H1 (cell line): ENCODE measurements around the gene MORN5. TPM values are rescaled to one million over a fixed set of nuclear protein-coding genes. Genes with fewer than 3 reads are reported as not detected.

ENCODE experiments used
- CTCF ChIA-PET: fragments of 300-600 bp; sonication (Branson Sonifier 250); formaldehyde crosslinking; loops from one replicate; lab custom pipeline; 2021; ENCODE audit not compliant: partially characterized antibody; lab: Charles Lee
- POLR2A ChIA-PET: fragments of 300-600 bp; sonication (Branson Sonifier 250); formaldehyde crosslinking; loops from one replicate; lab custom pipeline; 2021; ENCODE audit warnings: inconsistent platforms; ENCODE audit not compliant: partially characterized antibody; lab: Charles Lee
- DNase-seq, 2 experiments: peaks; one replicate each; pipeline versions ENCODE4 v3.0.0 to v3.0.0-alpha.2; 2010 to 2022; ENCODE audit warnings: low spot score in 2 of 2, low read depth in 1 of 2, mixed read lengths in 1 of 2
- FAIRE-seq: peaks from 2 replicates; lab custom pipeline; 2011; peaks lifted over from hg19 to GRCh38; lab: Jason Lieb, UNC
- H2AFZ ChIP-seq: 2 replicates; pipeline ENCODE4 v1.8.1; 2012; ENCODE audit warnings: low read length, inconsistent platforms
- H2AK5ac ChIP-seq: 2 replicates; pipeline ENCODE4 v1.6.1; 2013; ENCODE audit warnings: low read depth, low read length
- H2BK120ac ChIP-seq: replicated peaks from 2 replicates; pipeline ENCODE3; 2013; ENCODE audit warnings: low read depth, low read length, inconsistent platforms
- H2BK12ac ChIP-seq: 2 replicates; pipeline ENCODE4 v1.6.1; 2013; ENCODE audit warnings: low read depth, low read length
- H2BK15ac ChIP-seq: 2 replicates; pipeline ENCODE4 v1.6.1; 2013; ENCODE audit warnings: low read length
- H2BK20ac ChIP-seq: 2 replicates; pipeline ENCODE4 v1.6.1; 2013; ENCODE audit warnings: low read length
- H2BK5ac ChIP-seq: 2 replicates; pipeline ENCODE4 v1.6.1; 2013; ENCODE audit warnings: low read depth, low read length
- H3K14ac ChIP-seq: 2 replicates; pipeline ENCODE4 v1.6.1; 2013; ENCODE audit warnings: inconsistent platforms; ENCODE audit not compliant: insufficient read length
- H3K18ac ChIP-seq: 2 replicates; pipeline ENCODE4 v1.6.1; 2013; ENCODE audit warnings: low read length; ENCODE audit errors: extremely low read depth
- H3K23ac ChIP-seq: 2 replicates; pipeline ENCODE4 v1.6.1; 2013; ENCODE audit warnings: inconsistent platforms; ENCODE audit not compliant: insufficient read length
- H3K23me2 ChIP-seq: 2 replicates; pipeline ENCODE4 v1.6.1; 2013; ENCODE audit warnings: low read depth, low read length
- H3K27ac ChIP-seq: 2 replicates; pipeline ENCODE4 v1.6.1; 2011; ENCODE audit warnings: low read depth, low read length, inconsistent platforms
- H3K27me3 ChIP-seq, 4 experiments: replicated peaks in 1 of 4; 1 replicate in 1 of 4; 2 replicates in 3 of 4; pipeline versions ENCODE4 v1.6.1 to v1.8.1; 2011 to 2013; ENCODE audit warnings: low read length in 3 of 4, mild to moderate bottlenecking in 3 of 4, inconsistent platforms in 2 of 4, mixed read lengths in 2 of 4, moderate library complexity in 1 of 4; ENCODE audit not compliant: control insufficient read depth in 3 of 4, insufficient read depth in 3 of 4; ENCODE audit errors: extremely low read depth in 1 of 4
- H3K36me3 ChIP-seq, 4 experiments: 2 replicates each; pipeline versions ENCODE4 v1.6.1 to v1.8.1; 2011 to 2013; ENCODE audit warnings: mild to moderate bottlenecking in 4 of 4, low read length in 3 of 4, moderate library complexity in 2 of 4, control low read depth in 1 of 4, inconsistent platforms in 1 of 4; ENCODE audit not compliant: insufficient read depth in 4 of 4, control insufficient read depth in 2 of 4
- H3K4ac ChIP-seq: replicated peaks from 2 replicates; pipeline ENCODE3; 2013; ENCODE audit warnings: low read length, low read depth, mixed read lengths, inconsistent platforms; ENCODE audit not compliant: insufficient read length
- H3K4me1 ChIP-seq, 4 experiments: replicated peaks in 1 of 4; 1 replicate in 1 of 4; 2 replicates in 3 of 4; pipeline versions ENCODE4 v1.6.1 to v1.8.1; 2011 to 2013; ENCODE audit warnings: low read length in 3 of 4, inconsistent platforms in 2 of 4, mixed read lengths in 1 of 4; ENCODE audit not compliant: insufficient read depth in 4 of 4, control insufficient read depth in 3 of 4
- H3K4me2 ChIP-seq, 2 experiments: 2 replicates each; pipeline versions ENCODE4 v1.6.1 to v1.8.1; 2011 to 2013; ENCODE audit warnings: low read depth in 2 of 2, low read length in 2 of 2, control low read depth in 1 of 2, inconsistent platforms in 1 of 2, mild to moderate bottlenecking in 1 of 2; ENCODE audit not compliant: insufficient read depth in 1 of 2
- H3K4me3 ChIP-seq, 4 experiments: fragments of 200-600, 300-600 bp in 1 of 4; sonication (generic), shearing (Covaris generic), sonication (Bioruptor Twin) in 1 of 4; 2 replicates each; pipeline versions ENCODE4 v1.5.1 to v1.8.1; 2011 to 2016; ENCODE audit warnings: low read length in 4 of 4, low read depth in 3 of 4, control low read depth in 2 of 4, inconsistent platforms in 2 of 4, mild to moderate bottlenecking in 2 of 4, mixed read lengths in 1 of 4, moderate library complexity in 1 of 4; ENCODE audit not compliant: insufficient read depth in 2 of 4; ENCODE audit errors: extremely low read depth in 1 of 4
- H3K56ac ChIP-seq: replicated peaks from 2 replicates; pipeline ENCODE3; 2013; ENCODE audit warnings: low read depth, mild to moderate bottlenecking, mixed read lengths, low read length, inconsistent platforms; ENCODE audit not compliant: insufficient read length
- H3K79me1 ChIP-seq: 2 replicates; pipeline ENCODE4 v1.6.1; 2013; ENCODE audit warnings: low read depth, low read length, control low read depth
- H3K79me2 ChIP-seq, 2 experiments: 2 replicates each; pipeline versions ENCODE4 v1.6.1 to v1.8.1; 2012 to 2013; ENCODE audit warnings: low read length in 2 of 2, mild to moderate bottlenecking in 2 of 2, inconsistent platforms in 1 of 2; ENCODE audit not compliant: insufficient read depth in 2 of 2, control insufficient read depth in 1 of 2
- H3K9ac ChIP-seq, 4 experiments: replicated peaks in 1 of 4; 1 replicate in 1 of 4; 2 replicates in 3 of 4; pipeline versions ENCODE4 v1.6.1 to v1.8.1; 2011 to 2013; ENCODE audit warnings: low read depth in 3 of 4, low read length in 3 of 4, control low read depth in 2 of 4, mild to moderate bottlenecking in 2 of 4, moderate library complexity in 2 of 4, inconsistent platforms in 1 of 4; ENCODE audit errors: extremely low read depth in 1 of 4
- H3K9me3 ChIP-seq, 2 experiments: 2 replicates each; pipeline versions ENCODE4 v1.6.1 to v1.8.1; 2012 to 2013; ENCODE audit warnings: mild to moderate bottlenecking in 2 of 2, moderate library complexity in 2 of 2, control low read depth in 1 of 2, inconsistent platforms in 1 of 2, low read depth in 1 of 2, low read length in 1 of 2, mixed read lengths in 1 of 2; ENCODE audit not compliant: insufficient read depth in 2 of 2
- H4K20me1 ChIP-seq, 2 experiments: replicated peaks in 1 of 2; 2 replicates each; pipeline versions ENCODE3 to v1.8.1; 2011 to 2013; ENCODE audit warnings: inconsistent platforms in 2 of 2, low read length in 2 of 2, mild to moderate bottlenecking in 1 of 2; ENCODE audit not compliant: insufficient read depth in 2 of 2, control insufficient read depth in 1 of 2
- H4K5ac ChIP-seq: 2 replicates; pipeline ENCODE4 v1.6.1; 2013; ENCODE audit warnings: low read length, low read depth, mixed read lengths, inconsistent platforms; ENCODE audit not compliant: insufficient read length
- H4K8ac ChIP-seq: 2 replicates; pipeline ENCODE4 v1.8.0; 2013; ENCODE audit warnings: mild to moderate bottlenecking, moderate library complexity, low read length, inconsistent platforms; ENCODE audit not compliant: insufficient read depth; ENCODE audit errors: extremely low read depth
- H4K91ac ChIP-seq: replicated peaks from 2 replicates; pipeline ENCODE3; 2013; ENCODE audit warnings: low read length, mixed read lengths, inconsistent platforms; ENCODE audit not compliant: insufficient read length
- CHD2 ChIP-seq: IDR thresholded peaks from 2 replicates; pipeline ENCODE4 v1.6.1; 2012; ENCODE audit warnings: low read length, improper control_type of control experiment
- EZH2 ChIP-seq: fragments of 200-600 bp; sonication (generic); IDR thresholded peaks from 2 replicates; pipeline ENCODE4 v1.7.1; 2012; ENCODE audit warnings: low read depth, mild to moderate bottlenecking, moderate library complexity, low read length, inconsistent platforms; ENCODE audit not compliant: severe bottlenecking
- GABPA ChIP-seq: IDR thresholded peaks from 2 replicates; pipeline ENCODE4 v1.6.1; 2011; ENCODE audit warnings: mild to moderate bottlenecking, low read length, moderate library complexity, borderline replicate concordance; ENCODE audit not compliant: insufficient read depth
- KDM5A ChIP-seq: fragments of 200-600 bp; IDR thresholded peaks from 2 replicates; pipeline ENCODE4 v1.7.1; 2012; ENCODE audit warnings: mild to moderate bottlenecking, low read length, inconsistent platforms, mixed read lengths
- POLR2AphosphoS5 ChIP-seq: IDR thresholded peaks from 2 replicates; pipeline ENCODE4 v1.6.1; 2011; ENCODE audit warnings: low read depth, low read length
- POU5F1 ChIP-seq: IDR thresholded peaks from 2 replicates; pipeline ENCODE4 v1.6.1; 2011; ENCODE audit warnings: low read depth, mild to moderate bottlenecking, low read length, moderate library complexity
- SRF ChIP-seq: IDR thresholded peaks from 2 replicates; pipeline ENCODE4 v1.6.1; 2011; ENCODE audit warnings: mild to moderate bottlenecking, low read depth, low read length, moderate library complexity
- SUZ12 ChIP-seq: fragments of 200-600 bp; sonication (generic); IDR thresholded peaks from 2 replicates; pipeline ENCODE4 v1.6.1; 2012; ENCODE audit warnings: mild to moderate bottlenecking, inconsistent platforms, low read length, moderate library complexity, mixed read lengths
- TBP ChIP-seq: IDR thresholded peaks from 2 replicates; pipeline ENCODE4 v1.6.1; 2011; ENCODE audit warnings: low read depth, low read length, improper control_type of control experiment
- TCF12 ChIP-seq: IDR thresholded peaks from 2 replicates; pipeline ENCODE4 v1.6.1; 2011; ENCODE audit warnings: low read depth, mild to moderate bottlenecking, low read length
- ZNF274 ChIP-seq: IDR thresholded peaks from 2 replicates; pipeline ENCODE4 v1.7.0; 2012; ENCODE audit warnings: low read length, borderline replicate concordance; ENCODE audit errors: extremely low read depth
- WGBS, 2 experiments: shearing (Covaris generic) in 1 of 2; methylation state at CpG; one replicate each; pipeline versions ENCODE4 v1.1.6 to v1.1.7; 2013 to 2015; ENCODE audit warnings: low lambda C conversion rate in 2 of 2, mixed read lengths in 2 of 2, inconsistent platforms in 1 of 2, low coverage in 1 of 2, missing lambda C conversion rate in 1 of 2; ENCODE audit not compliant: insufficient replicate concordance in 2 of 2, insufficient coverage in 1 of 2, insufficient read length in 1 of 2; ENCODE audit errors: extremely low coverage in 1 of 2, missing lambda C conversion rate in 1 of 2; 5-methylcytosine and 5-hydroxymethylcytosine counted together
- polyA plus RNA-seq, 7 experiments: library from polyadenylated mRNA; depleted of rRNA in 3 of 7; stranded (reverse) in 5 of 7; unstranded in 2 of 7; fragments of >200 nt in 5 of 7; fragments of 200-250 nt in 2 of 7; gene quantifications; 1 replicate in 5 of 7; 2 replicates in 1 of 7; 4 replicates in 1 of 7; pipeline versions ENCODE4 v1.2.1 to v1.2.3, GENCODE V29; 2011 to 2013; ENCODE audit warnings: missing spikeins in 2 of 7, mixed read lengths in 2 of 7
- total RNA-seq: library from RNA; stranded (reverse); fragmentation: NEBNext Ultra II Directional; extraction: Animal tissue kit (Norgen Biotek cat#: 25700); gene quantifications from 2 replicates; pipeline ENCODE4 v1.2.1, GENCODE V29; 2021
- TF ChIP-seq, protein P1 (sequence below): IDR thresholded peaks from 2 replicates; pipeline ENCODE4 v1.6.1; 2012; ENCODE audit warnings: inconsistent platforms
- TF ChIP-seq, protein P2 (sequence below): IDR thresholded peaks from 2 replicates; pipeline ENCODE4 v1.6.1; 2012; ENCODE audit warnings: inconsistent platforms

The MORN5 gene
- total and polyA plus RNA-seq, 2 of the 8 experiments (the other 6 are each of a cell fraction or from before 2014, with no cell fraction given), result not detected

DNA sequence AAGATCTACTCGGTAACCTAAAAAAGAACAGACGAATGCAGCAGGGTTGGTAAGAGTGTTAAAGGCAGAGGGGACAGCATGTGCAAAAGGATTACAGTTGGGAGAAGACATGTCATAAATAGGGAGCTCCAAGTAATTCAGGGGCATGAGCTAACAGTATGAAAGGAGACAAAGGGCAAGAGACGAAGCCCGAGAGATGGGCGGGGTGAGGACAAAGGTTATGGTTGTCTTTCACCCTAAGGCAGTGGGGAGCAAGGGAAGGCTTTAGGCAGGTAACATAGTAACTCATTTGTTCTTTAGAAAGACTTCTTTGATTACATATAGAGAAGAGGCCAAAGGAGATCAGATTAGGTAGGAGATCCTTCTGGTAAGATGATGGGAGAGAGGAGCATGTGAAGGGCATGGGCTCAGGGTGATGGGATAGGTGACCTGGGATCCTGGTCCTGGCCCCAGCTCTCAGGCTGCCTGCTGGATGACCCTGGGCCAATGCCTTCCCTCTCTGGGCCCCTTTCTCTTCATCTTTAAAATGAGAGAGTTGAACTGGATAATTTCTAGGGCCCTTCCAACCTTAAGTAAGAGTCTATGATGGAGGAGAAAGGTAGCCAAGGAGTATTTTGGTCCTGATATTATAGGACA, 19.5 kb downstream of the MORN5 start:
- no peak overlapping the region for H3K56ac ChIP-seq
- 93% methylated on average over 5 of the region's 5 CpGs; no CpG with 5 or more reads in 1 of the 2 experiments for WGBS, 2 experiments
- H2AFZ ChIP-seq, result no peak overlapping the region
- no peak overlapping the region for H3K14ac ChIP-seq
- no peak overlapping the region for H2BK5ac ChIP-seq
- no peak overlapping the region for H3K9ac ChIP-seq
- FAIRE-seq, result no peak
- no peak overlapping the region for H3K4me2 ChIP-seq
- ChIA-PET POLR2A (no interaction called here), CTCF (interaction anchor here (1.1 to 1.6 kb wide), 3 partner anchors 9 to 57 kb away, joined by 4 read pairs; no protein-coding TSS in a partner anchor)
- H3K18ac ChIP-seq, result no peak overlapping the region
- H3K36me3 ChIP-seq, result no peaks in the 10 kb centered on the region
- H2BK120ac ChIP-seq, result no peak overlapping the region
- no peaks in the 10 kb centered on the region; a peak in 1 of 7 replicates for H3K4me1 ChIP-seq
- H3K23me2 ChIP-seq, result no peaks in the 10 kb centered on the region
- no peak overlapping the region for H2AK5ac ChIP-seq
- no peak overlapping the region for H4K91ac ChIP-seq
- H3K4me3 ChIP-seq, result no peak overlapping the region
- DNase-seq, result no peak
- H3K4ac ChIP-seq, result no peak overlapping the region
- H3K79me1 ChIP-seq, result no peaks in the 10 kb centered on the region
- H3K9me3 ChIP-seq, result no peaks in the 10 kb centered on the region
- no peaks in the 10 kb centered on the region for H4K20me1 ChIP-seq
- no peak overlapping the region for H2BK20ac ChIP-seq
- no peaks in the 10 kb centered on the region for H3K79me2 ChIP-seq
- H3K27ac ChIP-seq, result no peak overlapping the region
- no peak overlapping the region for H4K8ac ChIP-seq
- H2BK15ac ChIP-seq, result no peak overlapping the region
- H3K27me3 ChIP-seq, result peaks cover 0 to 2% (median under 1%) of the 10 kb centered on the region in 4 experiments; a peak in 1 of 7 replicates
- no peak overlapping the region for H2BK12ac ChIP-seq
- no peak overlapping the region for H3K23ac ChIP-seq
- no peak overlapping the region for H4K5ac ChIP-seq
- TF ChIP-seq SUZ12 (no peak), EZH2 (no peak), TCF12 (no peak), KDM5A (no peak), ZNF274 (no peak), POU5F1 (no peak), POLR2AphosphoS5 (no peak), GABPA (no peak), CHD2 (no peak), SRF (no peak), TBP (no peak)
- TF ChIP-seq, protein P1, sequence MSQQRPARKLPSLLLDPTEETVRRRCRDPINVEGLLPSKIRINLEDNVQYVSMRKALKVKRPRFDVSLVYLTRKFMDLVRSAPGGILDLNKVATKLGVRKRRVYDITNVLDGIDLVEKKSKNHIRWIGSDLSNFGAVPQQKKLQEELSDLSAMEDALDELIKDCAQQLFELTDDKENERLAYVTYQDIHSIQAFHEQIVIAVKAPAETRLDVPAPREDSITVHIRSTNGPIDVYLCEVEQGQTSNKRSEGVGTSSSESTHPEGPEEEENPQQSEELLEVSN, result no peak
- TF ChIP-seq, protein P2, sequence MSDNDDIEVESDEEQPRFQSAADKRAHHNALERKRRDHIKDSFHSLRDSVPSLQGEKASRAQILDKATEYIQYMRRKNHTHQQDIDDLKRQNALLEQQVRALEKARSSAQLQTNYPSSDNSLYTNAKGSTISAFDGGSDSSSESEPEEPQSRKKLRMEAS, result no peak
